ENCODE data around the gene PEX7.

GRCh38 chr6:136773473-136773796 is 49.0 kb upstream of the PEX7 start:
- TF ChIP-seq CTCF (conservative IDR thresholded peaks at IDR 0.05 in 1 of 2, IDR thresholded peaks at IDR 0.05 in 1 of 2; ENCODE audit: extremely low read depth in 1 of 2, insufficient read depth in 1 of 2, low read depth in 1 of 2, low read length in 2 of 2) (no peak), EZH2 (IDR thresholded peaks at IDR 0.05; ENCODE audit: borderline replicate concordance, low read length) (no peak)

Measured in mammary epithelial cell (primary cell).